ENCODE measurements around the gene STAC3. TPM values are rescaled to one million over a fixed set of nuclear protein-coding genes. Genes with fewer than 3 reads are reported as not detected.

STAC3 gene
- total RNA-seq, 1 experiment from 2014 or later, result 0.57 TPM

DNA sequence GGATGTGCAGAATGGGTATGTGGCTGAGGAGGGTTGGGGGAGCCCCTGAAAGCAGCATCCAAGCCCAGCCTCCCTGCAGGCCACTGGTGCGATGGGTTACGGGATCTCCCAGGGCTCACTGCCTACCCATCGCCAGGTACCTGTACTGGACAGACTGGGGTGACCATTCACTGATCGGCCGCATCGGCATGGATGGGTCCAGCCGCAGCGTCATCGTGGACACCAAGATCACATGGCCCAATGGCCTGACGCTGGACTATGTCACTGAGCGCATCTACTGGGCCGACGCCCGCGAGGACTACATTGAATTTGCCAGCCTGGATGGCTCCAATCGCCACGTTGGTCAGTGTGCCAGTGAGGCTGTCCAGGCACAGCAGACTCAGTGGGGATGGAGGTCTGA, 52.7 kb downstream of the STAC3 start:
- no peak for DNase-seq (ENCODE audit: extremely low read depth, low read depth)

DNA sequence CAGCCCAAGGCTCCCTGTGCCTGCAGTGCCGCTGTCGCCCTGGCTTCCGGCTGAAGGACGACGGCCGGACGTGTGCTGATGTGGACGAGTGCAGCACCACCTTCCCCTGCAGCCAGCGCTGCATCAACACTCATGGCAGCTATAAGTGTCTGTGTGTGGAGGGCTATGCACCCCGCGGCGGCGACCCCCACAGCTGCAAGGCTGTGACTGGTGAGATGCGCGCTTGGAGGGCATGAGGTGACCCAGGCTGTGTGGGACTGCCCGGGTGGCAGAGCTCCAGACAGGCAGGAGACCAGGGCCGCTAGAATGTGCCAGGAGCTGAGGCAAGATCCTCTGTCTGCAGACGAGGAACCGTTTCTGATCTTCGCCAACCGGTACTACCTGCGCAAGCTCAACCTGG, 54.0 kb downstream of the STAC3 start:
- no peak for DNase-seq (ENCODE audit: extremely low read depth, low read depth)

DNA sequence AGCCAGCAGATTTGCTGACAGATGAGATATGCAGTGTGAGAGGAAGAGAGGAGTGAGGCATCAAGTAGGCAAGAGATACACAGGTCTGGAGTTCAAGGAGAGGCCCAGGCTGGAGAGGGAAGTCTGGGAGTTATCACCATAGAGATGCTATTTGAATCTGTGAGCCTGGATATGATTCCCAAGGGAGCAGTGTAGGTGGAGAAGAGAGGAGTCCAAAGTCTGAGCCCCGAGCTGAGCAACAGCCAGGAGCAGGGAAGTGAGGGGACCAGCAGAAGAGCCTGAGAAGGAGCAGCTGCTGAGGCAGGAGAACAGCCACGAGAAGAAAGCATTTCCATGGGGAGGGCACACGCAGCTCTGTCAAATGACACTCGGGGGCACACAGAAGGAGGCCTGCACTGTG, 54.5 kb downstream of the STAC3 start:
- no peak for DNase-seq (ENCODE audit: extremely low read depth, low read depth)

DNA sequence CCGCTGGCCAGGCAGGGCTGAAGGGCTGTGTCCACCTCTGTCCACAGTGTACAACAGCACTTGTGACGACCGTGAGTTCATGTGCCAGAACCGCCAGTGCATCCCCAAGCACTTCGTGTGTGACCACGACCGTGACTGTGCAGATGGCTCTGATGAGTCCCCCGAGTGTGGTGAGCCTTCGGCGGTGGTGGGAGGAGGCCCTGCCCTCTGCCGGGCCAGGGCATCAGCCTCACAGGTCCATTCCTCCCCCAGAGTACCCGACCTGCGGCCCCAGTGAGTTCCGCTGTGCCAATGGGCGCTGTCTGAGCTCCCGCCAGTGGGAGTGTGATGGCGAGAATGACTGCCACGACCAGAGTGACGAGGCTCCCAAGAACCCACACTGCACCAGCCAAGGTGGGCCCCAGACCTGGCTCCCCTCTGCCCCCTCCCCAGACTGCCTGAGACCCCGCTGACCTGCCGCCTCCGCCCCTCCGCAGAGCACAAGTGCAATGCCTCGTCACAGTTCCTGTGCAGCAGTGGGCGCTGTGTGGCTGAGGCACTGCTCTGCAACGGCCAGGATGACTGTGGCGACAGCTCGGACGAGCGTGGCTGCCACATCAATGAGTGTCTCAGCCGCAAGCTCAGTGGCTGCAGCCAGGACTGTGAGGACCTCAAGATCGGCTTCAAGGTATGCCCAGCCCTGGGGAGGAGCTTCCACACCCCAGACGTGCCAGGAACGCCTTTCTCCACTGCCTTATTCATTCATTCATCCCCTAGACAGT, 55.2 kb downstream of the STAC3 start:
- no peak for DNase-seq (ENCODE audit: extremely low read depth, low read depth)

DNA sequence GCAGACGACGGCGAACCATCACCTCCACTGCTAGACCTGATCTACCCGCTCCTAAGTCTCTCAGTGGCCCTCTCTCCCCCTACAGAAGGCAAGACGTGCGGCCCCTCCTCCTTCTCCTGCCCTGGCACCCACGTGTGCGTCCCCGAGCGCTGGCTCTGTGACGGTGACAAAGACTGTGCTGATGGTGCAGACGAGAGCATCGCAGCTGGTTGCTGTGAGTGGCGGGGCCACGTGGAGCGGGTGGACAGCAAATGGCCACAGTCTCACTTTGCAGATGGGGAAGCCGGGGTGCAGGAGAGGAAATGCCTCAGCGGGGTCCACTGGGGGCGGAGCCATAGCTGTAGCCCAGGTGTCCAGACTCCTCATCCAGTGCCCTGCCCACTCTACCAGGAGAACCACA, 55.8 kb downstream of the STAC3 start:
- no peak for DNase-seq (ENCODE audit: extremely low read depth, low read depth)

DNA sequence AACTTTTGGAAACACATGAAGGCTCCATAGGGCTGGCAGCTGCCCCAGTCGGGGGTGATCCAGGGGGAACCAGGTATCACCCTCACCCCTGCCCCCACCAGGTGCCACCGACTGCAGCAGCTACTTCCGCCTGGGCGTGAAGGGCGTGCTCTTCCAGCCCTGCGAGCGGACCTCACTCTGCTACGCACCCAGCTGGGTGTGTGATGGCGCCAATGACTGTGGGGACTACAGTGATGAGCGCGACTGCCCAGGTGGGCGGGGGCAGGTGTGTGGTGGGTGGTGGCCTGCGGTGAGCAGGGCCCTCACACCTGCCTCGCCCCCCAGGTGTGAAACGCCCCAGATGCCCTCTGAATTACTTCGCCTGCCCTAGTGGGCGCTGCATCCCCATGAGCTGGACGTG, 56.7 kb downstream of the STAC3 start:
- DNase-seq (ENCODE audit: extremely low read depth, low read depth), result no peak

DNA sequence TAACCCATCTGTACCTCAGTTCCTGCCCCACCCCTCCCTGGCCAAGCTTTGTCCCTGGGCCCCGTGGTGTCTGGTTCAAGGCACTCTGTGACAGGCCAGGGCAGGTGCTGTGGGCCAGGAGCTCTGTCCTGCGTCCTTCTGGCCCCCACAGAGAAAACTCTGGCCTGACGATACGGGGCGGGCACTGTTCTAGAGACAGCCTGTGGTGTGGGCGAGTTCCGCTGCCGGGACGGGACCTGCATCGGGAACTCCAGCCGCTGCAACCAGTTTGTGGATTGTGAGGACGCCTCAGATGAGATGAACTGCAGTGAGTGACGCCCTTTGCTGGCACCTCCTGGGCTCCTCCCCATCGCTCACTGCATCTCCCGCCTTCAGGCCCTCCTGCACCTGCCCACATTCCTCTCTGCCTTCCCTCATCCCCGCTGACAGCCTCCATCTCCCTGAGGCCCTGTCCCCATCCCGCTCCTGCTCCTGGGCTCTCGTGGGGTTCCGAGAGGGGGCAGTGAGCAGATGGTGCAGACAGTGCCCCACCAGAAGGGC, 57.2 kb downstream of the STAC3 start:
- no peak for DNase-seq (ENCODE audit: extremely low read depth, low read depth)

Small RNAs within 50 kb of the gene (small RNA-seq; reads per million reads assigned to genes)
- 0 to 0.41 reads per million in 2 experiments for gene MIR1228

Other genes with a start within 250 kb of the STAC3 start
- gene ZBTB39, start 244.6 kb downstream of the STAC3 start, total RNA-seq (2014; rRNA removed; shearing (Covaris generic)), result 8.8 and 10.3 TPM in 2 replicates
- gene TAC3, start 234.7 kb downstream of the STAC3 start, total RNA-seq (2014; rRNA removed; shearing (Covaris generic)), result not detected in 2 replicates
- not detected in 2 replicates for gene MYO1A, start 201.1 kb downstream of the STAC3 start, total RNA-seq (2014; rRNA removed; shearing (Covaris generic))
- 22.8 and 23.6 TPM in 2 replicates for gene NEMP1, start 172.4 kb downstream of the STAC3 start, total RNA-seq (2014; rRNA removed; shearing (Covaris generic))
- 16.3 and 19.6 TPM in 2 replicates for gene NAB2, start 162.1 kb downstream of the STAC3 start, total RNA-seq (2014; rRNA removed; shearing (Covaris generic))
- 51.3 and 68.8 TPM in 2 replicates for gene STAT6, start 139.8 kb downstream of the STAC3 start, total RNA-seq (2014; rRNA removed; shearing (Covaris generic))
- 3.1 and 5.5 TPM in 2 replicates for gene LRP1, start 122.7 kb downstream of the STAC3 start, total RNA-seq (2014; rRNA removed; shearing (Covaris generic))
- gene LRP1-AS, start 103.6 kb downstream of the STAC3 start, total RNA-seq (2014; rRNA removed; shearing (Covaris generic)), result not detected in 2 replicates
- gene NXPH4, start 34.4 kb downstream of the STAC3 start, total RNA-seq (2014; rRNA removed; shearing (Covaris generic)), result 9.7 and 10.7 TPM in 2 replicates
- 373 and 409 TPM in 2 replicates for gene SHMT2, start 21.5 kb downstream of the STAC3 start, total RNA-seq (2014; rRNA removed; shearing (Covaris generic))
- gene R3HDM2, start 179.9 kb upstream of the STAC3 start, total RNA-seq (2014; rRNA removed; shearing (Covaris generic)), result 24.4 and 24.6 TPM in 2 replicates
- not detected in 2 replicates for gene INHBC, start 183.6 kb upstream of the STAC3 start, total RNA-seq (2014; rRNA removed; shearing (Covaris generic))
- gene INHBE, start 204.1 kb upstream of the STAC3 start, total RNA-seq (2014; rRNA removed; shearing (Covaris generic)), result 1.3 and 2.2 TPM in 2 replicates
- 0.20 and 5.0 TPM in 2 replicates for gene GLI1, start 208.6 kb upstream of the STAC3 start, total RNA-seq (2014; rRNA removed; shearing (Covaris generic))
- not detected in 2 replicates for gene ARHGAP9, start 228.7 kb upstream of the STAC3 start, total RNA-seq (2014; rRNA removed; shearing (Covaris generic))
- gene MARS1, start 236.9 kb upstream of the STAC3 start, total RNA-seq (2014; rRNA removed; shearing (Covaris generic)), result 277 and 346 TPM in 2 replicates

Measured in NCI-H460 (cell line).